ENCODE data around the gene SPOPL. TPM values are rescaled to one million over a fixed set of nuclear protein-coding genes. Genes with fewer than 3 reads are reported as not detected.

The SPOPL gene
- polyA plus RNA-seq, 1 experiment: 13.1 TPM

GRCh38 chr2:138493334-138493733, 8.2 kb upstream of the SPOPL start:
- no peak overlapping the region for H3K4me3 ChIP-seq (ENCODE audit: low read depth, low read length)
- ChIA-PET POLR2A (no interaction called here), CTCF (no interaction called here)
- DNase-seq (ENCODE audit: low read depth, low spot score): no peak
- no peaks in the 10 kb centered on the region for H3K27me3 ChIP-seq (ENCODE audit: control insufficient read depth, insufficient read depth, low read length)
- TF ChIP-seq, protein P1, sequence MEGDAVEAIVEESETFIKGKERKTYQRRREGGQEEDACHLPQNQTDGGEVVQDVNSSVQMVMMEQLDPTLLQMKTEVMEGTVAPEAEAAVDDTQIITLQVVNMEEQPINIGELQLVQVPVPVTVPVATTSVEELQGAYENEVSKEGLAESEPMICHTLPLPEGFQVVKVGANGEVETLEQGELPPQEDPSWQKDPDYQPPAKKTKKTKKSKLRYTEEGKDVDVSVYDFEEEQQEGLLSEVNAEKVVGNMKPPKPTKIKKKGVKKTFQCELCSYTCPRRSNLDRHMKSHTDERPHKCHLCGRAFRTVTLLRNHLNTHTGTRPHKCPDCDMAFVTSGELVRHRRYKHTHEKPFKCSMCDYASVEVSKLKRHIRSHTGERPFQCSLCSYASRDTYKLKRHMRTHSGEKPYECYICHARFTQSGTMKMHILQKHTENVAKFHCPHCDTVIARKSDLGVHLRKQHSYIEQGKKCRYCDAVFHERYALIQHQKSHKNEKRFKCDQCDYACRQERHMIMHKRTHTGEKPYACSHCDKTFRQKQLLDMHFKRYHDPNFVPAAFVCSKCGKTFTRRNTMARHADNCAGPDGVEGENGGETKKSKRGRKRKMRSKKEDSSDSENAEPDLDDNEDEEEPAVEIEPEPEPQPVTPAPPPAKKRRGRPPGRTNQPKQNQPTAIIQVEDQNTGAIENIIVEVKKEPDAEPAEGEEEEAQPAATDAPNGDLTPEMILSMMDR (IDR thresholded peaks at IDR 0.05; ENCODE audit: low read depth, low read length): no peak
- H3K9me3 ChIP-seq (ENCODE audit: control insufficient read depth, insufficient read depth, low read length): no peaks in the 10 kb centered on the region
- no peak overlapping the region for H3K27ac ChIP-seq (ENCODE audit: low read depth, low read length)

DNA sequence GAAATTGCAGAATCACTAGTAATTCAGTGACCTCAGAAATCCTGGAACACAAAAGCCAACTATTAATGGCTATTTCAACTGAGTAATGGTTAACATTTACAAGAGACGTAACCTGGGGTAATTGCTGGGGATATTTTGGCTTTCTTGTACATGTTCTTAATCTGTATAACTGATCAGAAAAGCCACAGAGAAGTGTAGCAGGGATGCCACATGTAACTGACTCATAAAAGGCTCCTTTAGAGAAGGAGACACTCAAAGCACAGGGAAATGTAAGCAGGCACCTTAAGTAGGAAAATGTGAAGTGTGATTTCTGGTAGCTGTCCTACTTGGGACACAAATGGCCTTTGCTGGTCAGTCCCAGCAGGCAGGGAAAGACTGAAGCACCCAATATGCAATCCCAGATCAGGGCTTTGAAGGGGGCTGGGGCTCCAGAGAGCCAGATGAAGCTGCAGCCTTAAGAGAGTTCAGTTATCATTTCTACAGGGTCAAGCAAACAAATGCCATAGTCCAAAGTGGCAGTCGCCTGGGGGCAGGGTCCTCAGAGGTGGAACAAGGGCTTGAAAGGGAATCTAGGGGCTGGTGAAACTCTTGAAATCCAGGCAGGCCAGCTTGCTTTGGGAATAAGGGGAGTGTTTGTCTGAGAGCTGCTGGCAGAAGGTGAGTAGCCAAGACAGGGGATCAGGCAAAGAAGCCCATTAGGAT, 7.2 kb upstream of the SPOPL start:
- no peak overlapping the region for H3K4me3 ChIP-seq (ENCODE audit: low read depth, low read length)
- DNase-seq (ENCODE audit: low read depth, low spot score): no peak
- no peaks in the 10 kb centered on the region for H3K9me3 ChIP-seq (ENCODE audit: control insufficient read depth, insufficient read depth, low read length)
- ChIA-PET CTCF (no interaction called here), POLR2A (no interaction called here)
- TF ChIP-seq, protein P1 (IDR thresholded peaks at IDR 0.05; ENCODE audit: low read depth, low read length): no peak
- H3K27me3 ChIP-seq (ENCODE audit: control insufficient read depth, insufficient read depth, low read length): no peaks in the 10 kb centered on the region
- H3K27ac ChIP-seq (ENCODE audit: low read depth, low read length): no peak overlapping the region

GRCh38 chr2:138495384-138495783, 6.2 kb upstream of the SPOPL start:
- TF ChIP-seq, protein P1 (IDR thresholded peaks at IDR 0.05; ENCODE audit: low read depth, low read length): no peak
- Histone ChIP-seq H3K27ac (ENCODE audit: low read depth, low read length) (no peak overlapping the region), H3K27me3 (ENCODE audit: control insufficient read depth, insufficient read depth, low read length) (no peaks in the 10 kb centered on the region), H3K4me3 (ENCODE audit: low read depth, low read length) (no peak overlapping the region), H3K9me3 (ENCODE audit: control insufficient read depth, insufficient read depth, low read length) (no peaks in the 10 kb centered on the region)
- POLR2A ChIA-PET: no interaction called here
- no peak for DNase-seq (ENCODE audit: low read depth, low spot score)
- CTCF ChIA-PET: no interaction called here

GRCh38 chr2:138496096-138496651, 5.4 kb upstream of the SPOPL start:
- no peak overlapping the region for H3K4me3 ChIP-seq (ENCODE audit: low read depth, low read length)
- H3K27ac ChIP-seq (ENCODE audit: low read depth, low read length): no peak overlapping the region
- DNase-seq (ENCODE audit: low read depth, low spot score): no peak
- TF ChIP-seq, protein P1 (IDR thresholded peaks at IDR 0.05; ENCODE audit: low read depth, low read length): no peak
- no peaks in the 10 kb centered on the region for H3K9me3 ChIP-seq (ENCODE audit: control insufficient read depth, insufficient read depth, low read length)
- ChIA-PET POLR2A (no interaction called here), CTCF (no interaction called here)
- no peaks in the 10 kb centered on the region for H3K27me3 ChIP-seq (ENCODE audit: control insufficient read depth, insufficient read depth, low read length)

DNA sequence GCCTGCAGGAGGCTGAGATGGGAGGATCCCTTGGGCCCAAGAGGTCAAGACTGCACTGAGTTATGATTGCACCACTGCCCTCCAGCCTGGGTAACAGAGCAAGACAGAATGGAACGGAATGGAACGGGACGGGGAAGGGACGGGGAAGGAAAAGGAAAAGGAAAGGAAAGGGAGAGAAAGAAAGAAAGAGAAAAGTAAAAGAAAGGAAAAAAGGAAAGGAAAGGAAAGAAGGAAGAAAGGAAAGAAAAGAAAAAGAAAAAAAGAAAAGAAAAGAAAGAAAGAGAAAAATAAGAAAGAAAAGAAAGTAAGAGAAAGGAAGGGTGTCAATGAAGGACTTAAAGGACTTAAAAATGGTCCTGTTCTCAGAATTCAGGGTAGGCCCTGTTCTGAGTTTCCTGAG, 4.3 kb upstream of the SPOPL start:
- Histone ChIP-seq H3K27ac (ENCODE audit: low read depth, low read length) (no peak overlapping the region), H3K4me3 (ENCODE audit: low read depth, low read length) (no peak overlapping the region), H3K27me3 (ENCODE audit: control insufficient read depth, insufficient read depth, low read length) (no peaks in the 10 kb centered on the region), H3K9me3 (ENCODE audit: control insufficient read depth, insufficient read depth, low read length) (no peaks in the 10 kb centered on the region)
- POLR2A ChIA-PET: no interaction called here
- TF ChIP-seq, protein P1 (IDR thresholded peaks at IDR 0.05; ENCODE audit: low read depth, low read length): no peak
- CTCF ChIA-PET: no interaction called here
- no peak for DNase-seq (ENCODE audit: low read depth, low spot score)
